Keratinocyte (primary cell): ENCODE results near the gene TBCB.
"Not testable (repeated sequence)": the region's sequence is repeated elsewhere in the genome, so short reads cannot be mapped to it uniquely, and the experiment has no call there.

Experiments used
- EZH2 ChIP-seq: IDR thresholded peaks from one replicate; pipeline ENCODE4 v1.6.1; 2012; ENCODE audit warnings: inconsistent platforms, mild to moderate bottlenecking, low read length, moderate library complexity
- TF ChIP-seq, protein P1 (sequence below), 3 experiments: IDR thresholded peaks in 1 of 3; conservative IDR thresholded peaks in 1 of 3; optimal IDR thresholded peaks in 1 of 3; 2 replicates in 2 of 3; 3 replicates in 1 of 3; pipeline versions ENCODE3 to v1.5.1; 2011; ENCODE audit warnings: low read length in 3 of 3, mild to moderate bottlenecking in 3 of 3, moderate library complexity in 2 of 3, control low read depth in 1 of 3, inconsistent platforms in 1 of 3; ENCODE audit not compliant: insufficient read depth in 2 of 3; ENCODE audit errors: extremely low read depth in 1 of 3

DNA sequence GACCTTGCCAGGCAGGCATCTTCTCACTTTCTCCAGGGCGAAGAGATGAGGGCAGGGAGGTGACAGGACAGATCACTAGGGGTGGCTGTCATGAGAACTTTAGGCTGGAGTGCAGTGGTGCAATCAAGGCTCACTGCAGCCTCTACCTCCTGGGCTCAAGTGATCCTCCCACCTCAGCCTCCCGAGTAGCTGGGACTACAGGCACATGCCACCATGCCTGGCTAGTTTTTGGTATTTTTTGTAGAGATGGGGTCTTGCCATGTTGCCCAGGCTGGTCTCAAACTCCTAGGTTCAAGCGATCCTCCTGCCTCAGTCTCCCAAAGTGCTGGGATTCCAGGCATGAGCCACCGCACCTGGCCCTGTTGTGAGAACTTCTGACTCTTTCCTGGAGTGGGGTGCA is 19.6 kb downstream of the TBCB start:
- TF ChIP-seq EZH2 = not testable (repeated sequence)
- TF ChIP-seq, protein P1, sequence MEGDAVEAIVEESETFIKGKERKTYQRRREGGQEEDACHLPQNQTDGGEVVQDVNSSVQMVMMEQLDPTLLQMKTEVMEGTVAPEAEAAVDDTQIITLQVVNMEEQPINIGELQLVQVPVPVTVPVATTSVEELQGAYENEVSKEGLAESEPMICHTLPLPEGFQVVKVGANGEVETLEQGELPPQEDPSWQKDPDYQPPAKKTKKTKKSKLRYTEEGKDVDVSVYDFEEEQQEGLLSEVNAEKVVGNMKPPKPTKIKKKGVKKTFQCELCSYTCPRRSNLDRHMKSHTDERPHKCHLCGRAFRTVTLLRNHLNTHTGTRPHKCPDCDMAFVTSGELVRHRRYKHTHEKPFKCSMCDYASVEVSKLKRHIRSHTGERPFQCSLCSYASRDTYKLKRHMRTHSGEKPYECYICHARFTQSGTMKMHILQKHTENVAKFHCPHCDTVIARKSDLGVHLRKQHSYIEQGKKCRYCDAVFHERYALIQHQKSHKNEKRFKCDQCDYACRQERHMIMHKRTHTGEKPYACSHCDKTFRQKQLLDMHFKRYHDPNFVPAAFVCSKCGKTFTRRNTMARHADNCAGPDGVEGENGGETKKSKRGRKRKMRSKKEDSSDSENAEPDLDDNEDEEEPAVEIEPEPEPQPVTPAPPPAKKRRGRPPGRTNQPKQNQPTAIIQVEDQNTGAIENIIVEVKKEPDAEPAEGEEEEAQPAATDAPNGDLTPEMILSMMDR (optimal IDR thresholded peaks at IDR 0.05 in 1 of 3, IDR thresholded peaks at IDR 0.05 in 1 of 3, conservative IDR thresholded peaks at IDR 0.05 in 1 of 3; ENCODE audit: extremely low read depth in 1 of 3, insufficient read depth in 2 of 3, low read length in 3 of 3) = not testable (repeated sequence)
